Panc1 (cell line): ENCODE results near the gene CAPSL. TPM values are rescaled to one million over a fixed set of nuclear protein-coding genes. Genes with fewer than 3 reads are reported as not detected.

Source experiments
- ATAC-seq: fragments of 200-7000 bp; cut with Tn5 transposase; 2 replicates; pipeline ENCODE4 v1.9.1; 2020; ENCODE audit warnings: mild to moderate bottlenecking, moderate library complexity
- BruUV-seq: library from RNA; stranded (reverse); fragments of 400-500 nt; replicated peaks from 2 replicates; lab custom pipeline; 2021; lab: Mats Ljungman, UMichigan
- CTCF ChIA-PET: fragments of 300-600 bp; sonication (Branson Sonifier 250); formaldehyde crosslinking; loops from one replicate; lab custom pipeline; 2022; ENCODE audit warnings: antibody characterized with exemption; lab: Charles Lee
- POLR2A ChIA-PET: fragments of 300-600 bp; sonication (Branson Sonifier 250); formaldehyde crosslinking; loops from one replicate; lab custom pipeline; 2022; ENCODE audit warnings: antibody characterized with exemption; lab: Charles Lee
- DNase-seq: peaks from one replicate; pipeline ENCODE4 v3.0.0-alpha.2; 2010; ENCODE audit warnings: low read depth, low spot score
- H3K27ac ChIP-seq: 2 replicates; pipeline ENCODE4 v1.5.1; 2011; ENCODE audit warnings: mild to moderate bottlenecking, low read length, inconsistent platforms
- H3K27me3 ChIP-seq: fragments of 200-500 bp; sonication (Bioruptor generic); 2 replicates; pipeline ENCODE4 v1.6.0; 2014; ENCODE audit warnings: low read length, inconsistent platforms; ENCODE audit not compliant: control insufficient read depth, insufficient read depth
- H3K36me3 ChIP-seq: fragments of 200-500 bp; sonication (Bioruptor generic); 2 replicates; pipeline ENCODE4 v1.5.1; 2014; ENCODE audit warnings: inconsistent platforms, mild to moderate bottlenecking, low read length, moderate library complexity; ENCODE audit not compliant: control insufficient read depth, insufficient read depth
- H3K4me1 ChIP-seq: 2 replicates; pipeline ENCODE4 v1.5.1; 2011; ENCODE audit warnings: inconsistent platforms, mild to moderate bottlenecking, low read length, moderate library complexity; ENCODE audit not compliant: control insufficient read depth, insufficient read depth
- H3K4me3 ChIP-seq, 2 experiments: 2 replicates each; pipeline ENCODE4 v1.5.1; 2011 to 2012; ENCODE audit warnings: low read depth in 2 of 2, low read length in 2 of 2, mild to moderate bottlenecking in 2 of 2, inconsistent platforms in 1 of 2, moderate library complexity in 1 of 2
- H3K9me3 ChIP-seq: fragments of 200-500 bp; sonication (Bioruptor generic); 2 replicates; pipeline ENCODE4 v1.5.1; 2014; ENCODE audit warnings: low read depth, mild to moderate bottlenecking, inconsistent platforms, low read length, moderate library complexity; ENCODE audit not compliant: control insufficient read depth, insufficient read depth
- CTCF ChIP-seq: fragments of 450-650 bp; IDR thresholded peaks from 2 replicates; pipeline ENCODE4 v1.5.1; 2017; ENCODE audit warnings: mild to moderate bottlenecking
- POLR2AphosphoS5 ChIP-seq: IDR thresholded peaks from 2 replicates; pipeline ENCODE4 v1.6.1; 2012; ENCODE audit warnings: mild to moderate bottlenecking, low read depth, low read length, moderate library complexity
- SIN3A ChIP-seq: IDR thresholded peaks from 2 replicates; pipeline ENCODE4 v1.6.1; 2012; ENCODE audit warnings: low read depth, mild to moderate bottlenecking, low read length, moderate library complexity, borderline replicate concordance; ENCODE audit not compliant: insufficient read depth
- TCF7L2 ChIP-seq: IDR thresholded peaks from 2 replicates; pipeline ENCODE4 v1.6.1; 2011; ENCODE audit warnings: mild to moderate bottlenecking, low read depth, low read length, inconsistent platforms
- in situ Hi-C: cut with HindIII; loops from 2 replicates; pipeline ENCODE4 v1.10.0; 2016; ENCODE audit warnings: low sequenced_read_pairs, low pct_unique_long_range_greater_than_20kb
- intact Hi-C: fragments of 100-400 bp; cut with micrococcal nuclease; formaldehyde crosslinking; loops from one replicate; pipeline ENCODE4 v1.10.0; 2022; ENCODE audit not compliant: unreplicated experiment
- total RNA-seq: library from RNA; stranded (reverse); gene quantifications from one replicate; pipeline ENCODE4 v1.2.1, GENCODE V29; 2021; ENCODE audit not compliant: unreplicated experiment
- TF ChIP-seq, protein P1 (sequence below), 2 experiments: IDR thresholded peaks; 2 replicates each; pipeline ENCODE4 v1.6.1; 2011 to 2012; ENCODE audit warnings: low read depth in 2 of 2, control low read depth in 1 of 2, low read length in 1 of 2, mild to moderate bottlenecking in 1 of 2, moderate library complexity in 1 of 2; ENCODE audit not compliant: insufficient read depth in 1 of 2

CAPSL gene
- total RNA-seq, 1 experiment from 2014 or later: not detected

DNA sequence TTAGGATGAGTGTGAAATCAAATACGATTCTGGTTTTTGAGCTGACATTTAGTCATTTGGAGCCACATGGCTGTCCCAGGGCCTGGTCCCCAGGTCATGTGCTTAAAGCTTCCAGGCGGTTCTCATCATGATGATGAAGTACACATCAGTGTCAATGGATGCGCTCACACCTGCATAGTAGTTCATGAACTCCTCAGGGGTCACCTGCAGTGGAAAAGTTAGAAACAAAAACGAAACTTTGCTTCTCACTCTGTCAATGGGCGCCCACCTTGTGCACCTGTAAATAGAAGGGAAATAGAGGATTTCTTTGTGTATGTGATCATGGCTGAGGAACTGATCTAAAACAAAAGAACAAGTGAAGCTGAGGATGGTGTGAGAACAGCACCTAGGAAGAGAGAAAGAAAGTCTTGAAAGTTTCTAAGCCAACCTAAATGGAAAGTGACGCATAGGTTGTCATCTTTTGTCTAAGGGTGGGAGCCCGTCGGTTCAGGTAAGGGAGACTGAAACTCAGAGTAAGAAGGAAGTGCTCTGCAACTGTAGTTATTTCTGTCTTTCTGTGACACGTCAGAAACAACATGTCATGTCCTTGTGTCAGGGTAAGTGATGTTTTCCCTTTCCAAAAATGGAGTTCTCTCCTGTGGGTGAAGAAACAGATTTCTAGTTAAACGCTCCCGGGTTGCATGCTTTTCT lies 33.8 kb downstream of the CAPSL start:
- Histone ChIP-seq H3K4me1 (no peaks in the 10 kb centered on the region), H3K4me3 (no peak overlapping the region), H3K36me3 (no peaks in the 10 kb centered on the region), H3K9me3 (no peaks in the 10 kb centered on the region), H3K27me3 (no peaks in the 10 kb centered on the region), H3K27ac (no peak overlapping the region)
- ChIA-PET POLR2A (no interaction called here), CTCF (no interaction called here)
- no peak for DNase-seq
- intact Hi-C loops: no loop called here
- TF ChIP-seq, protein P1, sequence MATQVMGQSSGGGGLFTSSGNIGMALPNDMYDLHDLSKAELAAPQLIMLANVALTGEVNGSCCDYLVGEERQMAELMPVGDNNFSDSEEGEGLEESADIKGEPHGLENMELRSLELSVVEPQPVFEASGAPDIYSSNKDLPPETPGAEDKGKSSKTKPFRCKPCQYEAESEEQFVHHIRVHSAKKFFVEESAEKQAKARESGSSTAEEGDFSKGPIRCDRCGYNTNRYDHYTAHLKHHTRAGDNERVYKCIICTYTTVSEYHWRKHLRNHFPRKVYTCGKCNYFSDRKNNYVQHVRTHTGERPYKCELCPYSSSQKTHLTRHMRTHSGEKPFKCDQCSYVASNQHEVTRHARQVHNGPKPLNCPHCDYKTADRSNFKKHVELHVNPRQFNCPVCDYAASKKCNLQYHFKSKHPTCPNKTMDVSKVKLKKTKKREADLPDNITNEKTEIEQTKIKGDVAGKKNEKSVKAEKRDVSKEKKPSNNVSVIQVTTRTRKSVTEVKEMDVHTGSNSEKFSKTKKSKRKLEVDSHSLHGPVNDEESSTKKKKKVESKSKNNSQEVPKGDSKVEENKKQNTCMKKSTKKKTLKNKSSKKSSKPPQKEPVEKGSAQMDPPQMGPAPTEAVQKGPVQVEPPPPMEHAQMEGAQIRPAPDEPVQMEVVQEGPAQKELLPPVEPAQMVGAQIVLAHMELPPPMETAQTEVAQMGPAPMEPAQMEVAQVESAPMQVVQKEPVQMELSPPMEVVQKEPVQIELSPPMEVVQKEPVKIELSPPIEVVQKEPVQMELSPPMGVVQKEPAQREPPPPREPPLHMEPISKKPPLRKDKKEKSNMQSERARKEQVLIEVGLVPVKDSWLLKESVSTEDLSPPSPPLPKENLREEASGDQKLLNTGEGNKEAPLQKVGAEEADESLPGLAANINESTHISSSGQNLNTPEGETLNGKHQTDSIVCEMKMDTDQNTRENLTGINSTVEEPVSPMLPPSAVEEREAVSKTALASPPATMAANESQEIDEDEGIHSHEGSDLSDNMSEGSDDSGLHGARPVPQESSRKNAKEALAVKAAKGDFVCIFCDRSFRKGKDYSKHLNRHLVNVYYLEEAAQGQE (IDR thresholded peaks at IDR 0.05; ENCODE audit: insufficient read depth in 1 of 2, low read depth in 2 of 2, low read length in 1 of 2): no peak
- no peak for TF ChIP-seq CTCF
- TF ChIP-seq TCF7L2: no peak
- no peak for TF ChIP-seq SIN3A
- no peak for TF ChIP-seq POLR2AphosphoS5
- in situ Hi-C loops: no loop called here
- BruUV-seq: no TSS peak
- no peak for ATAC-seq

- no peak for TF ChIP-seq TCF7L2
- no peak for TF ChIP-seq CTCF
- TF ChIP-seq SIN3A: no peak
- TF ChIP-seq POLR2AphosphoS5: no peak
- TF ChIP-seq, protein P1 (IDR thresholded peaks at IDR 0.05; ENCODE audit: insufficient read depth in 1 of 2, low read depth in 2 of 2, low read length in 1 of 2): no peak
- in situ Hi-C loops: no loop called here
- Histone ChIP-seq H3K36me3 (no peaks in the 10 kb centered on the region), H3K4me3 (no peak overlapping the region), H3K9me3 (no peaks in the 10 kb centered on the region), H3K27me3 (no peaks in the 10 kb centered on the region), H3K4me1 (no peaks in the 10 kb centered on the region), H3K27ac (no peak overlapping the region)
- POLR2A ChIA-PET: no interaction called here
- DNase-seq: no peak
- intact Hi-C loops: no loop called here
- CTCF ChIA-PET: no interaction called here
- ATAC-seq: no peak
- no TSS peak for BruUV-seq
These were observed 34.7 kb downstream of the CAPSL start for GRCh38 chr5:35903631-35904203.
